ENCODE data around the gene ITGA3. TPM values are rescaled to one million over a fixed set of nuclear protein-coding genes. Genes with fewer than 3 reads are reported as not detected.
A peak's percentile ranks its signal among the peaks of the same experiment; 100 is the strongest.

The ITGA3 gene
- total RNA-seq, 1 experiment from 2014 or later = 22.5 TPM

DNA sequence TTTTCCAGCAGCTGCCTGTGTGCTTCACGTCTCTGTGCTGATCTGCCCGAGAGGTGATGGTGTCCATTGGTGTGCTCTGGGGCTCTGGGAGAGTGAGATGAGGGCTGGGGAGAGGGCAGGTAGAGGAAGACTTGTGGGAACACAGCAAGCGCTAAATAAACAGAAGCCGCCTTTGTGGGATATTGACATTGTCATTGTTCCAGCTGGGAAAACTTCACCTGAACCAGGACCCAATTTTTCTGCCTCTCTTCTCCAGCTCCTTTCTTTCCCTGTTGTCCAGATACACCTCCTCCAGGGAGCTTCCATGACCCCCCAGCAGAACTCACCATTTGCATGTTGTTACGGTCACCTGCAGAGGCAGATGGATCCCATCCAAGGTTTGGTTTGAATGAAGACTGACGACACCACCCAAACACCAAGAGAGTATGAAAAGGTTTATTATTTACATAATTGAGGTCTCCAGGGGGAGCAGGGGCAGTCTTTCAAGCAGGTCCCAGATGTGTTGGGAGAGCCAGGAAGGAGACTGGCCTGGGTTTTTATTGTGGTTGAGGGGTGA lies 3.6 kb upstream of the ITGA3 start:
- Histone ChIP-seq H3K4ac (ENCODE audit: low read depth, low read length) (no peak overlapping the region), H2BK12ac (ENCODE audit: insufficient read length, low read depth, low read length) (no peak overlapping the region), H3K27ac (ENCODE audit: insufficient read length, low read depth, low read length) (no peak overlapping the region), H3K56ac (ENCODE audit: insufficient read length, low read depth, low read length) (no peak overlapping the region), H3K18ac (ENCODE audit: insufficient read length, low read depth, low read length) (no peak overlapping the region), H3K23ac (ENCODE audit: insufficient read length, low read depth, low read length) (no peak overlapping the region), H4K20me1 (ENCODE audit: control insufficient read depth, insufficient read depth, insufficient read length) (no peaks in the 10 kb centered on the region), H3K9me3 (ENCODE audit: control insufficient read depth, low read depth, low read length) (no peaks in the 10 kb centered on the region), H3K79me2 (ENCODE audit: insufficient read depth, low read length) (no peaks in the 10 kb centered on the region), H2AFZ (ENCODE audit: low read length) (no peak overlapping the region), H2BK5ac (ENCODE audit: insufficient read length, low read length) (no peak overlapping the region), H4K5ac (ENCODE audit: insufficient read length, low read depth, low read length) (no peak overlapping the region), H3T11ph (ENCODE audit: low read length) (no peak overlapping the region), H2BK120ac (ENCODE audit: low read depth, low read length, poor library complexity, severe bottlenecking) (no peak overlapping the region), H2BK15ac (ENCODE audit: low read depth, low read length) (no peak overlapping the region), H3K4me1 (ENCODE audit: insufficient read depth, low read length) (peaks cover 15% of the 10 kb centered on the region), H2AK5ac (ENCODE audit: insufficient read length, low read length) (no peak overlapping the region), H3K27me3 (ENCODE audit: insufficient read depth, low read length) (no peaks in the 10 kb centered on the region), H4K8ac (replicated peaks; ENCODE audit: insufficient read length, low read depth, low read length) (no peak overlapping the region), H3K9ac (ENCODE audit: extremely low read depth, insufficient read length, low read length) (no peak overlapping the region), H3K4me2 (ENCODE audit: insufficient read depth, insufficient read length, low read length) (no peak overlapping the region), H3K14ac (ENCODE audit: insufficient read depth, low read length) (no peak overlapping the region), H2BK20ac (ENCODE audit: low read depth, low read length, poor library complexity, severe bottlenecking) (no peak overlapping the region), H3K23me2 (ENCODE audit: insufficient read length, low read depth, low read length, poor library complexity, severe bottlenecking) (peaks cover 15% of the 10 kb centered on the region), H4K91ac (ENCODE audit: insufficient read length, low read depth, low read length) (no peak overlapping the region), H3K79me1 (ENCODE audit: insufficient read depth, low read depth, low read length, poor library complexity, severe bottlenecking) (no peaks in the 10 kb centered on the region)
- H3K4me1 Mint-ChIP-seq = peaks cover 60 to 67% of the 10 kb centered on the region in 2 experiments
- H3K27me3 Mint-ChIP-seq (ENCODE audit: low read depth) = peaks cover 11% of the 10 kb centered on the region
- no peaks in the 10 kb centered on the region; a peak in 1 of 7 replicates for H3K36me3 Mint-ChIP-seq (ENCODE audit: insufficient read depth in 1 of 3, low read depth in 3 of 3)
- peak; percentile 30 for DNase-seq
- H3K27ac Mint-ChIP-seq = no peak overlapping the region
- WGBS (ENCODE audit: extremely low coverage, insufficient read length, low lambda C conversion rate) = no CpG with 5 or more reads among the region's 6 CpGs
- no peak for TF ChIP-seq CTCF (conservative IDR thresholded peaks at IDR 0.05)
- no peak overlapping the region for H3K4me3 Mint-ChIP-seq
- no peaks in the 10 kb centered on the region for H3K9me3 Mint-ChIP-seq
